GM12892 (cell line): ENCODE results near the gene PSMC5.

Source experiments
- POLR2A ChIP-seq: IDR thresholded peaks from 2 replicates; pipeline ENCODE4 v1.6.1; 2011; ENCODE audit warnings: low read depth, low read length, control low read depth
- POLR2AphosphoS5 ChIP-seq: IDR thresholded peaks from 2 replicates; pipeline ENCODE4 v1.6.1; 2011; ENCODE audit warnings: low read depth, low read length, control low read depth
- TAF1 ChIP-seq: IDR thresholded peaks from 2 replicates; pipeline ENCODE4 v1.6.1; 2011; ENCODE audit warnings: low read depth, mild to moderate bottlenecking, control low read depth, low read length, borderline replicate concordance

GRCh38 chr17:63780507-63780906, 46.7 kb upstream of the PSMC5 start:
- no peak for TF ChIP-seq POLR2AphosphoS5
- no peak for TF ChIP-seq POLR2A
- no peak for TF ChIP-seq TAF1
